HG03139 (cell line): Measurements from ENCODE around the gene KIAA1549.
"Not testable (repeated sequence)": the region's sequence is repeated elsewhere in the genome, so short reads cannot be mapped to it uniquely, and the experiment has no call there.

Experiments used
- ATAC-seq: cut with Tn5 transposase; IDR thresholded peaks from one replicate; pipeline ENCODE4 v1.9.1; 2021; ENCODE audit not compliant: unreplicated experiment

Gene KIAA1549

GRCh38 chr7:138981332-138982203 is at the start of gene KIAA1549:
Gene KIAA1549 (minus strand): TSS chr7:138981389. CDS start chr7:138981269, 120 bp downstream.
- peak; percentile 77 for ATAC-seq

GRCh38 chr7:139029353-139029752 is 48.2 kb upstream of the KIAA1549 start:
- no peak for ATAC-seq

- ATAC-seq: no peak
Observed at GRCh38 chr7:139026551-139026950, 45.4 kb upstream of the KIAA1549 start.

- ATAC-seq: not testable (repeated sequence)
Observed at GRCh38 chr7:139025861-139026260, 44.7 kb upstream of the KIAA1549 start.

GRCh38 chr7:139023076-139023475 is 41.9 kb upstream of the KIAA1549 start:
- ATAC-seq: no peak

- no peak for ATAC-seq
Observed at GRCh38 chr7:139022286-139022685, 41.1 kb upstream of the KIAA1549 start.

- no peak for ATAC-seq
Observed at GRCh38 chr7:139018910-139019309, 37.7 kb upstream of the KIAA1549 start.

- ATAC-seq: no peak
Observed at GRCh38 chr7:139016931-139017511, 35.8 kb upstream of the KIAA1549 start.

GRCh38 chr7:139011373-139011772 is 30.2 kb upstream of the KIAA1549 start:
- ATAC-seq: no peak

- ATAC-seq: no peak
Observed at GRCh38 chr7:139004321-139005090, 23.3 kb upstream of the KIAA1549 start.

GRCh38 chr7:138999414-138999813 is 18.2 kb upstream of the KIAA1549 start:
- no peak for ATAC-seq

- no peak for ATAC-seq
Observed at GRCh38 chr7:138992052-138992531, 10.9 kb upstream of the KIAA1549 start.

GRCh38 chr7:138987686-138988085 is 6.5 kb upstream of the KIAA1549 start:
- ATAC-seq: no peak

GRCh38 chr7:138982204-138982623 is 1.0 kb upstream of the KIAA1549 start:
- ATAC-seq: no peak

- peak; percentile 31 for ATAC-seq
Observed at GRCh38 chr7:138980563-138981291, 462 bp downstream of the KIAA1549 start.

- ATAC-seq: no peak
Observed at GRCh38 chr7:138979988-138980562, 1.1 kb downstream of the KIAA1549 start.

GRCh38 chr7:138979226-138979979 is 1.8 kb downstream of the KIAA1549 start:
- ATAC-seq: no peak

GRCh38 chr7:138978541-138979184 is 2.5 kb downstream of the KIAA1549 start:
- ATAC-seq: no peak

- ATAC-seq: not testable (repeated sequence)
Observed at GRCh38 chr7:138976161-138976560, 5.0 kb downstream of the KIAA1549 start.
